Ovary (tissue), 3 donors: Measurements from ENCODE around the gene CACNA2D3.

Experiments used
- EP300 ChIP-seq: sonication (generic); formaldehyde crosslinking; IDR thresholded peaks from one replicate; pipeline ENCODE4 v1.6.1; 2017; ENCODE audit warnings: antibody characterized with exemption
- POLR2A ChIP-seq: fragments of 450-650 bp; IDR thresholded peaks from one replicate; pipeline ENCODE4 v1.6.1; 2017; ENCODE audit warnings: antibody characterized with exemption, mild to moderate bottlenecking, moderate library complexity
- TF ChIP-seq, protein P1 (sequence below), 3 donors: fragments of 450-650 bp in 2 of 3; fragments of 200-600 bp in 1 of 3; IDR thresholded peaks; one replicate each; pipeline versions ENCODE4 v1.5.1 to v1.8.0; 2016 to 2022; ENCODE audit warnings: antibody characterized with exemption in 3 of 3, mild to moderate bottlenecking in 1 of 3
- donor health status: DM: no; HTN: no; CAD: no.

DNA sequence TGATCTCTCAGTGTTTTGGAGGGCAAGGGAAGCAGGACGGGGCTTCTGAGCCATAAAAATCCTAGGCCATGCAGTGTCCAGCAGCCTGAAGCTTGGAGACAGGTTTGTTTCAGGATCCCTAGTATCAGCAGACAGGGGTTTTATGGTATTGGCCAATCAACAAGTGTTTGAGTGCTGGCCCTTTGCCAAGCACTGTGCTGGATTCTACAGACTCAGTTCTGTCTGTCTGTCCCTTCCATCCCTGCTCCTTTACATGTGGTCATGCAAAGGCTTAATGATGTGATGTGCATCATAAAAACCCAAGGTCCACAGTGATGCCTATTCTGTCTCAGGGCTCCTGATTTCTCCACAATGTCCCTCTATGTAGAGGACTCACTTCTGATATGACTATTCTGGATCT lies 621.4 kb downstream of the CACNA2D3 start:
- TF ChIP-seq, protein P1, sequence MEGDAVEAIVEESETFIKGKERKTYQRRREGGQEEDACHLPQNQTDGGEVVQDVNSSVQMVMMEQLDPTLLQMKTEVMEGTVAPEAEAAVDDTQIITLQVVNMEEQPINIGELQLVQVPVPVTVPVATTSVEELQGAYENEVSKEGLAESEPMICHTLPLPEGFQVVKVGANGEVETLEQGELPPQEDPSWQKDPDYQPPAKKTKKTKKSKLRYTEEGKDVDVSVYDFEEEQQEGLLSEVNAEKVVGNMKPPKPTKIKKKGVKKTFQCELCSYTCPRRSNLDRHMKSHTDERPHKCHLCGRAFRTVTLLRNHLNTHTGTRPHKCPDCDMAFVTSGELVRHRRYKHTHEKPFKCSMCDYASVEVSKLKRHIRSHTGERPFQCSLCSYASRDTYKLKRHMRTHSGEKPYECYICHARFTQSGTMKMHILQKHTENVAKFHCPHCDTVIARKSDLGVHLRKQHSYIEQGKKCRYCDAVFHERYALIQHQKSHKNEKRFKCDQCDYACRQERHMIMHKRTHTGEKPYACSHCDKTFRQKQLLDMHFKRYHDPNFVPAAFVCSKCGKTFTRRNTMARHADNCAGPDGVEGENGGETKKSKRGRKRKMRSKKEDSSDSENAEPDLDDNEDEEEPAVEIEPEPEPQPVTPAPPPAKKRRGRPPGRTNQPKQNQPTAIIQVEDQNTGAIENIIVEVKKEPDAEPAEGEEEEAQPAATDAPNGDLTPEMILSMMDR (IDR thresholded peaks at IDR 0.05), result no peak
- TF ChIP-seq EP300 (no peak), POLR2A (no peak)
